Mesothelial cell of epicardium (in vitro differentiated cells): ENCODE results near the gene DTNB. TPM values are rescaled to one million over a fixed set of nuclear protein-coding genes. Genes with fewer than 3 reads are reported as not detected.

Experiments
- DNase-seq, 2 experiments: peaks; one replicate each; pipeline ENCODE4 v3.0.0; 2021; ENCODE audit warnings: low spot score in 2 of 2; ENCODE audit not compliant: unreplicated experiment in 2 of 2
- H3K27ac Mint-ChIP-seq: 2 replicates; pipeline ENCODE4 v1.8.0; 2021; ENCODE audit warnings: mixed read lengths
- H3K27me3 Mint-ChIP-seq: 2 replicates; pipeline ENCODE4 v1.8.0; 2021; ENCODE audit warnings: low read depth, mixed read lengths
- H3K36me3 Mint-ChIP-seq: 2 replicates; pipeline ENCODE4 v1.8.0; 2021; ENCODE audit warnings: mixed read lengths
- H3K4me1 Mint-ChIP-seq: 2 replicates; pipeline ENCODE4 v1.8.0; 2021; ENCODE audit warnings: mixed read lengths
- H3K4me3 Mint-ChIP-seq: 2 replicates; pipeline ENCODE4 v1.8.0; 2021; ENCODE audit warnings: mild to moderate bottlenecking, moderate library complexity, mixed read lengths
- H3K9me3 Mint-ChIP-seq: 2 replicates; pipeline ENCODE4 v1.8.0; 2021; ENCODE audit warnings: mixed read lengths
- total RNA-seq: library from RNA; stranded (reverse); gene quantifications from 3 replicates; pipeline ENCODE4 v1.2.1, GENCODE V29; 2021
- TF ChIP-seq, protein P1 (sequence below): fragments of 200-600 bp; sonication (generic); IDR thresholded peaks from one replicate; pipeline ENCODE4 v1.5.0; 2021; ENCODE audit warnings: antibody characterized with exemption; ENCODE audit not compliant: unreplicated experiment

Gene DTNB
- total RNA-seq, 1 donor from 2014 or later = 36.3 TPM

DNA sequence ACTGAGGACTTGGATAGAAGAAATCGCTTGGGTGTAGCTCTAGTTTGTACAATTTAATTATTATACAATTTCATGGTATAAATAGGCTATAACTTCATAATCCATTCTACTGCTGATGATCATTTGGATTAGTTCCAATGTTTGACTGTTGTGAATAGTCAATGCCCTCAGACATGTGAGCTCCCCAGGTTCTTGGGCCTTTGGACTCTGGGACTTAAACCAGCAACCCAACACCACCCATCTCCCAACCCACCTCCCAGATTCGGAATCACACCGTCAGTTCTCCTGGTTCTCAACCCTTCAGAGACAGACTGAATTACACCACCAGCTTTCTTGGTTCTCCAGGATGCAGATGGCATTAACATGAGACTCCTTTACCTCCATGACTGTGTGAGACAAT lies 247.1 kb downstream of the DTNB start:
- no peak for DNase-seq
- Mint-ChIP-seq H3K4me3 (no peak overlapping the region), H3K9me3 (no peaks in the 10 kb centered on the region), H3K4me1 (no peaks in the 10 kb centered on the region), H3K27ac (no peak overlapping the region), H3K36me3 (peaks cover 9% of the 10 kb centered on the region), H3K27me3 (no peaks in the 10 kb centered on the region)
- TF ChIP-seq, protein P1, sequence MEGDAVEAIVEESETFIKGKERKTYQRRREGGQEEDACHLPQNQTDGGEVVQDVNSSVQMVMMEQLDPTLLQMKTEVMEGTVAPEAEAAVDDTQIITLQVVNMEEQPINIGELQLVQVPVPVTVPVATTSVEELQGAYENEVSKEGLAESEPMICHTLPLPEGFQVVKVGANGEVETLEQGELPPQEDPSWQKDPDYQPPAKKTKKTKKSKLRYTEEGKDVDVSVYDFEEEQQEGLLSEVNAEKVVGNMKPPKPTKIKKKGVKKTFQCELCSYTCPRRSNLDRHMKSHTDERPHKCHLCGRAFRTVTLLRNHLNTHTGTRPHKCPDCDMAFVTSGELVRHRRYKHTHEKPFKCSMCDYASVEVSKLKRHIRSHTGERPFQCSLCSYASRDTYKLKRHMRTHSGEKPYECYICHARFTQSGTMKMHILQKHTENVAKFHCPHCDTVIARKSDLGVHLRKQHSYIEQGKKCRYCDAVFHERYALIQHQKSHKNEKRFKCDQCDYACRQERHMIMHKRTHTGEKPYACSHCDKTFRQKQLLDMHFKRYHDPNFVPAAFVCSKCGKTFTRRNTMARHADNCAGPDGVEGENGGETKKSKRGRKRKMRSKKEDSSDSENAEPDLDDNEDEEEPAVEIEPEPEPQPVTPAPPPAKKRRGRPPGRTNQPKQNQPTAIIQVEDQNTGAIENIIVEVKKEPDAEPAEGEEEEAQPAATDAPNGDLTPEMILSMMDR = no peak

DNA sequence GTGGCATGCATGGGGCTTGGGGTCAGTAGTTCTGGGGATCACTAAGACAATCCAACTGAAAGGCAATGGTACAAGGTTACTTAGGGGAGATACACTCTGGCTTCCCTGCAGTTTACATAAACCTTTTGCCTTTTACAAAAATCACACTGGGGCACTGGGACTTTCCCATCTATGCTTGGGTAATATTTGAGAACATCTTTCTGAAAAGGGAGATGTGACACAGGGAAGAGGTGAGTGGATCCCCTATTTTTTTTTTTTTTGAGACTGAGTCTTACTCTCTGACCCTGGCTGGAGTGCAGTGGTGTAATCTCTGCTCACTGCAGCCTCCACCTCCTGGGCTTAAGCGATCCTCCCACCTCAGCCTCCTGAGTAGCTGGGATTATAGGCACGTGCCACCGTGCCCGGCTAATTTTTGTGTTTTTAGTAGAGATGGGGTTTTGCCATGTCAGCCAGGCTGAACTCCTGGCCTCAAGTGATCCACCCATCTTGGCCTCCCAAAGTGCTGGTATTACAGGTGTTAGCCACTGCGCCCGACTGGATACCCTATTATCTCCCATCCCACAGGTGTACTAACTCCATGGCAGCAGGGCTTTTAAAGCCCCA lies 248.8 kb downstream of the DTNB start:
- Mint-ChIP-seq H3K36me3 (peaks cover 8% of the 10 kb centered on the region), H3K4me3 (no peak overlapping the region), H3K27ac (no peak overlapping the region), H3K27me3 (no peaks in the 10 kb centered on the region), H3K9me3 (no peaks in the 10 kb centered on the region), H3K4me1 (no peaks in the 10 kb centered on the region)
- DNase-seq = no peak
- TF ChIP-seq, protein P1 = no peak

DNA sequence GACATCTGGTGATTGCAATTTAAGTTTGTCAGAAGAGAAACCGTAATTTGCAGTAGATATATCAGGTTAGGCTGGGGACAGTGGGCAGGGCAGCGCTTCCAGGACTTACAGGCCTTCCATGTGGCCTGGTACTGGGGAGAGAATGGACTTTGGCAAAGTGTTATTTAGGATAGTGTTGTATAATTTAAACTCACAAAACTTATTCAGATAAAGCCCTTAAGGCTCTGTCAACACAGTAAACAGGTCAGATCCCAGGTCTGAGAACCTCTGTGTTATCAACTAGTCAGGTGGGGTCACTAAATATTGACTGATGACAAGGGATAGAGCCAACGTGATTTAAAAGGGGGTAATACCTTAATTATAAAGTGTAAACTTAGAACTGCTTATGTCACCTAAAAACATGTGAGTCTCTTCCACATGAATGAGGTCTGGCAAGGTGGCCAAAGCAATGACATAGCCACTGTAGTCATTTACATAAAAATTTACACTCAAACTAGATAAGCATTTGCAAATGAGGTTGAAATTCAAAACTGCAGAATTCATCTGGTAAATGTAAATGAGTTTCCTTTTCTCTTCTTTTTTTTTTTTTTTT lies 251.5 kb downstream of the DTNB start:
- TF ChIP-seq, protein P1 = no peak
- Mint-ChIP-seq H3K4me1 (peaks cover 4% of the 10 kb centered on the region), H3K27ac (no peak overlapping the region), H3K27me3 (no peaks in the 10 kb centered on the region), H3K9me3 (no peaks in the 10 kb centered on the region), H3K36me3 (peaks cover 15% of the 10 kb centered on the region), H3K4me3 (no peak overlapping the region)
- DNase-seq = no peak

DNA sequence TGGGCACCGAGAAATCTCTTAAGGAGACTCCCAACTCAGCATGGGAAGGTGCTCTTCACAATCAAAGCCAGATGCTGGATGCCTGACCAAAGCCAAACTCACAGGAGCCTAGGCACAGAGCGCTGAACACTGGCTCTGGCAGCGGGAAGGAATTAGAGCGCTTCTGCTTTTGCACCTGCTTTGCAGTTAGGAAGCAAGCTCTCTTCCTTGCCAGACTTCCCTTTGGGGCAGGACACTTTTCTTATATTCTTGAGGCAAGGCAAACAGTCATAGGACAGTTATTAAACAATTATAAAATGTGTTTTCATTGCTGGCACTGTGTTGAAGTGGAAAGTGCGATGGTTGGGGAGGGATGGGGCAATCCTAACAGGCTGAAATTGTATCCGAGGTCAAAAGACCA lies 252.1 kb downstream of the DTNB start:
- Mint-ChIP-seq H3K9me3 (no peaks in the 10 kb centered on the region), H3K4me3 (no peak overlapping the region), H3K4me1 (peaks cover 4% of the 10 kb centered on the region), H3K27ac (no peak overlapping the region), H3K36me3 (peaks cover 13% of the 10 kb centered on the region), H3K27me3 (no peaks in the 10 kb centered on the region)
- TF ChIP-seq, protein P1 = no peak
- DNase-seq = no peak

DNA sequence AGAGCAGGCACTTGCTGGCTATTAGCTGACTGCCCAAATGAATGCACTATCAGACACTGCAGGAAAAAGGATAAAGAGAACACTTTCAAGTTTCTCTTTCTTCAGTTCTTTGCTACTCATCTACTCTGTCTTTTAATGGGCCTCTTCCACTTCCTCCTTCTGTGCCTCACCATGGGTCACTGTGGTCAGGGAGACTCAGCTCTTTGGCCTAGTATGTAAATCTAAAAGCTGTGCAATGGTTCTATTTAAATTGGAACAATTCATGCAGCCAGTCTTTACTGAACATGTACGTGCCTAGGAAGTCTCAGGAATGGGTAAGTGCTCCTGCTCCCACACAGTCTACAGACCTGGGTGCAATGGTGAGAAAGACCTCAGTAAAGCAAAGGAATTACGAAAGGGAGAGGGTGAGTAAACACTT lies 252.5 kb downstream of the DTNB start:
- H3K4me3 Mint-ChIP-seq = no peak overlapping the region
- H3K27ac Mint-ChIP-seq = no peak overlapping the region
- H3K9me3 Mint-ChIP-seq = no peaks in the 10 kb centered on the region
- peaks cover 4% of the 10 kb centered on the region for H3K4me1 Mint-ChIP-seq
- peaks cover 13% of the 10 kb centered on the region for H3K36me3 Mint-ChIP-seq
- TF ChIP-seq, protein P1 = no peak
- no peak for DNase-seq
- H3K27me3 Mint-ChIP-seq = no peaks in the 10 kb centered on the region
